Naive B cell (primary cell): ENCODE results near the gene COL25A1. TPM values are rescaled to one million over a fixed set of nuclear protein-coding genes. Genes with fewer than 3 reads are reported as not detected.
A peak's percentile ranks its signal among the peaks of the same experiment; 100 is the strongest.

ENCODE experiments used
- ATAC-seq, 2 donors: fragments of 150-1000 bp; cut with Tn5 transposase; 2 replicates each; pipeline ENCODE4 v1.10.0; 2021; ENCODE audit warnings: low read depth in 2 of 2, mild to moderate bottlenecking in 2 of 2, moderate library complexity in 2 of 2
- DNase-seq: peaks from one replicate; pipeline ENCODE4 v3.0.0; 2022
- H3K27ac Mint-ChIP-seq, 6 donors: one replicate each; pipeline ENCODE4 v1.8.0; 2020 to 2022; ENCODE audit warnings: mild to moderate bottlenecking in 6 of 6, mixed read lengths in 6 of 6, moderate library complexity in 5 of 6, inconsistent platforms in 2 of 6
- H3K27me3 Mint-ChIP-seq, 3 donors: one replicate each; pipeline ENCODE4 v1.8.0; 2021 to 2022; ENCODE audit warnings: mixed read lengths in 3 of 3, mild to moderate bottlenecking in 1 of 3
- H3K36me3 Mint-ChIP-seq, 2 donors: one replicate each; pipeline ENCODE4 v1.8.0; 2020 to 2022; ENCODE audit warnings: mixed read lengths in 2 of 2, inconsistent platforms in 1 of 2, mild to moderate bottlenecking in 1 of 2
- H3K4me1 Mint-ChIP-seq, 3 donors: one replicate each; pipeline ENCODE4 v1.8.0; 2020 to 2022; ENCODE audit warnings: mixed read lengths in 3 of 3, inconsistent platforms in 1 of 3, mild to moderate bottlenecking in 1 of 3, moderate library complexity in 1 of 3
- H3K4me3 Mint-ChIP-seq, 8 donors: one replicate each; pipeline ENCODE4 v1.8.0; 2020 to 2022; ENCODE audit warnings: mild to moderate bottlenecking in 8 of 8, mixed read lengths in 8 of 8, moderate library complexity in 8 of 8, inconsistent platforms in 2 of 8
- H3K9me3 Mint-ChIP-seq, 7 donors: one replicate each; pipeline ENCODE4 v1.8.0; 2020 to 2022; ENCODE audit warnings: mixed read lengths in 7 of 7, mild to moderate bottlenecking in 5 of 7, inconsistent platforms in 2 of 7, moderate library complexity in 1 of 7
- polyA plus RNA-seq, 6 donors: library from polyadenylated mRNA; unstranded; fragments of 300-500 nt; fragmentation: Illumina TruSeq; gene quantifications; one replicate each; pipeline ENCODE4 v1.2.3, GENCODE V29; 2021; ENCODE audit warnings: low read depth in 6 of 6

The COL25A1 gene
- polyA plus RNA-seq, 6 donors from 2014 or later: not detected

- ATAC-seq: peak in 1 of 2 donors; percentile 36
- H3K9me3 Mint-ChIP-seq: peaks cover 0 to 3% (median 0%) of the 10 kb centered on the region in 7 donors
- H3K27ac Mint-ChIP-seq: no peak overlapping the region
- H3K4me1 Mint-ChIP-seq: peaks cover 13 to 20% (median 17%) of the 10 kb centered on the region in 3 donors
- no peaks in the 10 kb centered on the region for H3K36me3 Mint-ChIP-seq
- DNase-seq: no peak
- H3K27me3 Mint-ChIP-seq: no peaks in the 10 kb centered on the region
- peak overlapping the region in 1 of 8 donors; percentile 7 for H3K4me3 Mint-ChIP-seq
These were observed 452.2 kb downstream of the COL25A1 start for GRCh38 chr4:108850219-108850649.

GRCh38 chr4:108849611-108850168 is 452.8 kb downstream of the COL25A1 start:
- ATAC-seq (peak; percentile 34 to 63), DNase-seq (no peak)
- no peaks in the 10 kb centered on the region for H3K36me3 Mint-ChIP-seq
- H3K9me3 Mint-ChIP-seq: peaks cover 0 to 3% (median 0%) of the 10 kb centered on the region in 7 donors
- no peaks in the 10 kb centered on the region for H3K27me3 Mint-ChIP-seq
- H3K27ac Mint-ChIP-seq: peak overlapping the region in 1 of 6 donors; percentile 73
- H3K4me1 Mint-ChIP-seq: peaks cover 13 to 20% (median 17%) of the 10 kb centered on the region in 3 donors
- peak overlapping the region in 2 of 8 donors; percentile 30 to 47 for H3K4me3 Mint-ChIP-seq

GRCh38 chr4:108846568-108846967 is 455.9 kb downstream of the COL25A1 start:
- Mint-ChIP-seq H3K27me3 (no peaks in the 10 kb centered on the region), H3K27ac (no peak overlapping the region), H3K9me3 (no peaks in the 10 kb centered on the region), H3K4me1 (peaks cover 13 to 20% (median 17%) of the 10 kb centered on the region in 3 donors), H3K4me3 (no peak overlapping the region), H3K36me3 (no peaks in the 10 kb centered on the region)
- ATAC-seq: no peak
- no peak for DNase-seq

- no peak overlapping the region for H3K4me3 Mint-ChIP-seq
- no peaks in the 10 kb centered on the region for H3K36me3 Mint-ChIP-seq
- peaks cover 0 to 4% (median 0%) of the 10 kb centered on the region in 3 donors for H3K27me3 Mint-ChIP-seq
- no peak for DNase-seq
- H3K9me3 Mint-ChIP-seq: no peaks in the 10 kb centered on the region
- no peak overlapping the region for H3K27ac Mint-ChIP-seq
- no peaks in the 10 kb centered on the region for H3K4me1 Mint-ChIP-seq
- ATAC-seq: no peak
These were observed 462.0 kb downstream of the COL25A1 start for GRCh38 chr4:108840426-108840975.

GRCh38 chr4:108839333-108839732 is 463.1 kb downstream of the COL25A1 start:
- Mint-ChIP-seq H3K36me3 (no peaks in the 10 kb centered on the region), H3K27ac (no peak overlapping the region), H3K4me1 (no peaks in the 10 kb centered on the region), H3K27me3 (peaks cover 0 to 4% (median under 1%) of the 10 kb centered on the region in 3 donors), H3K9me3 (no peaks in the 10 kb centered on the region), H3K4me3 (no peak overlapping the region)
- ATAC-seq (no peak), DNase-seq (no peak)

GRCh38 chr4:108838451-108838850 is 464.0 kb downstream of the COL25A1 start:
- DNase-seq (no peak), ATAC-seq (no peak)
- no peak overlapping the region for H3K4me3 Mint-ChIP-seq
- no peaks in the 10 kb centered on the region for H3K36me3 Mint-ChIP-seq
- H3K27me3 Mint-ChIP-seq: peaks cover 0 to 5% (median 4%) of the 10 kb centered on the region in 3 donors
- no peaks in the 10 kb centered on the region for H3K9me3 Mint-ChIP-seq
- H3K4me1 Mint-ChIP-seq: no peaks in the 10 kb centered on the region
- H3K27ac Mint-ChIP-seq: no peak overlapping the region

- Mint-ChIP-seq H3K27ac (peak overlapping the region in 1 of 6 donors; percentile 47), H3K9me3 (no peaks in the 10 kb centered on the region), H3K4me3 (no peak overlapping the region), H3K27me3 (peaks cover 8 to 19% (median 11%) of the 10 kb centered on the region in 3 donors), H3K4me1 (no peaks in the 10 kb centered on the region), H3K36me3 (no peaks in the 10 kb centered on the region)
- DNase-seq (no peak), ATAC-seq (no peak)
These were observed 467.5 kb downstream of the COL25A1 start for GRCh38 chr4:108834835-108835384.

- Mint-ChIP-seq H3K4me1 (no peaks in the 10 kb centered on the region), H3K9me3 (peaks cover 0 to under 1% (median 0%) of the 10 kb centered on the region in 7 donors), H3K27me3 (peaks cover 8 to 22% (median 11%) of the 10 kb centered on the region in 3 donors), H3K27ac (peak overlapping the region in 1 of 6 donors; percentile 52), H3K36me3 (no peaks in the 10 kb centered on the region), H3K4me3 (no peak overlapping the region)
- ATAC-seq (no peak), DNase-seq (no peak)
These were observed 468.2 kb downstream of the COL25A1 start for GRCh38 chr4:108834166-108834834.

GRCh38 chr4:108833046-108833445 is 469.4 kb downstream of the COL25A1 start:
- Mint-ChIP-seq H3K4me1 (no peaks in the 10 kb centered on the region), H3K9me3 (peaks cover 0 to 2% (median 0%) of the 10 kb centered on the region in 7 donors), H3K27me3 (peaks cover 7 to 30% (median 8%) of the 10 kb centered on the region in 3 donors), H3K36me3 (no peaks in the 10 kb centered on the region), H3K4me3 (no peak overlapping the region), H3K27ac (no peak overlapping the region)
- DNase-seq (no peak), ATAC-seq (no peak)

GRCh38 chr4:108831886-108832285 is 470.6 kb downstream of the COL25A1 start:
- H3K27me3 Mint-ChIP-seq: peaks cover 8 to 30% (median 9%) of the 10 kb centered on the region in 3 donors
- no peaks in the 10 kb centered on the region for H3K4me1 Mint-ChIP-seq
- DNase-seq: no peak
- no peaks in the 10 kb centered on the region for H3K36me3 Mint-ChIP-seq
- no peak overlapping the region for H3K4me3 Mint-ChIP-seq
- ATAC-seq: no peak
- no peak overlapping the region for H3K27ac Mint-ChIP-seq
- H3K9me3 Mint-ChIP-seq: peaks cover 0 to 2% (median 0%) of the 10 kb centered on the region in 7 donors

- Mint-ChIP-seq H3K4me1 (no peaks in the 10 kb centered on the region), H3K27ac (no peak overlapping the region), H3K9me3 (peaks cover 0 to 2% (median 0%) of the 10 kb centered on the region in 7 donors), H3K27me3 (peaks cover 8 to 30% (median 14%) of the 10 kb centered on the region in 3 donors), H3K4me3 (no peak overlapping the region), H3K36me3 (no peaks in the 10 kb centered on the region)
- ATAC-seq (no peak), DNase-seq (no peak)
These were observed 471.2 kb downstream of the COL25A1 start for GRCh38 chr4:108831291-108831690.

GRCh38 chr4:108830509-108831244 is 471.8 kb downstream of the COL25A1 start:
- Mint-ChIP-seq H3K4me3 (no peak overlapping the region), H3K4me1 (no peaks in the 10 kb centered on the region), H3K9me3 (peaks cover 0 to 2% (median 0%) of the 10 kb centered on the region in 7 donors), H3K36me3 (no peaks in the 10 kb centered on the region), H3K27me3 (peaks cover 8 to 30% (median 14%) of the 10 kb centered on the region in 3 donors), H3K27ac (no peak overlapping the region)
- ATAC-seq: no peak
- DNase-seq: no peak

- no peak overlapping the region for H3K27ac Mint-ChIP-seq
- DNase-seq: no peak
- H3K36me3 Mint-ChIP-seq: no peaks in the 10 kb centered on the region
- peaks cover 8 to 30% (median 14%) of the 10 kb centered on the region in 3 donors for H3K27me3 Mint-ChIP-seq
- H3K4me1 Mint-ChIP-seq: no peaks in the 10 kb centered on the region
- H3K4me3 Mint-ChIP-seq: no peak overlapping the region
- ATAC-seq: no peak
- H3K9me3 Mint-ChIP-seq: peaks cover 0 to 2% (median 0%) of the 10 kb centered on the region in 7 donors
These were observed 472.4 kb downstream of the COL25A1 start for GRCh38 chr4:108829966-108830492.
